Kidney epithelial cell (primary cell): ENCODE measurements around the gene NT5C3A. TPM values are rescaled to one million over a fixed set of nuclear protein-coding genes. Genes with fewer than 3 reads are reported as not detected.

Source experiments
- DNase-seq: peaks from one replicate; pipeline ENCODE4 v3.0.0-alpha.2; 2010; ENCODE audit warnings: low read depth
- H3K27me3 ChIP-seq: 2 replicates; pipeline ENCODE4 v1.6.0; 2011; ENCODE audit warnings: low read length; ENCODE audit not compliant: control insufficient read depth, insufficient read depth
- H3K36me3 ChIP-seq: 2 replicates; pipeline ENCODE4 v1.5.1; 2011; ENCODE audit warnings: low read length; ENCODE audit not compliant: control insufficient read depth, insufficient read depth
- H3K4me3 ChIP-seq: 2 replicates; pipeline ENCODE4 v1.5.1; 2011; ENCODE audit warnings: low read depth, mild to moderate bottlenecking, control low read depth, low read length
- CTCF ChIP-seq: IDR thresholded peaks from 2 replicates; pipeline ENCODE4 v1.5.1; 2011; ENCODE audit warnings: mild to moderate bottlenecking, moderate library complexity, low read length, control low read depth, inconsistent platforms; ENCODE audit not compliant: insufficient read depth, poor library complexity, severe bottlenecking
- total RNA-seq: library from RNA; depleted of rRNA; stranded (reverse); fragments of >200 nt; gene quantifications from 2 replicates; pipeline ENCODE4 v1.2.3, GENCODE V29; 2015

Gene NT5C3A
- total RNA-seq, 1 donor from 2014 or later, result 20.7 TPM

- no peak for TF ChIP-seq CTCF
- no peak for DNase-seq
- H3K27me3 ChIP-seq, result no peaks in the 10 kb centered on the region
- H3K4me3 ChIP-seq, result peak overlapping the region; percentile 75
- no peaks in the 10 kb centered on the region for H3K36me3 ChIP-seq
Observed at GRCh38 chr7:33061282-33061937, 1.2 kb downstream of the NT5C3A start.

GRCh38 chr7:33059635-33060034, 2.9 kb downstream of the NT5C3A start:
- Histone ChIP-seq H3K27me3 (no peaks in the 10 kb centered on the region), H3K36me3 (no peaks in the 10 kb centered on the region), H3K4me3 (no peak overlapping the region)
- TF ChIP-seq CTCF, result no peak
- no peak for DNase-seq

GRCh38 chr7:33055158-33055557, 7.4 kb downstream of the NT5C3A start:
- DNase-seq, result no peak
- Histone ChIP-seq H3K36me3 (no peaks in the 10 kb centered on the region), H3K4me3 (no peak overlapping the region), H3K27me3 (no peaks in the 10 kb centered on the region)
- TF ChIP-seq CTCF, result no peak

GRCh38 chr7:33054261-33054964, 8.2 kb downstream of the NT5C3A start:
- Histone ChIP-seq H3K27me3 (no peaks in the 10 kb centered on the region), H3K4me3 (no peak overlapping the region), H3K36me3 (no peaks in the 10 kb centered on the region)
- no peak for DNase-seq
- no peak for TF ChIP-seq CTCF

GRCh38 chr7:33053721-33054120, 8.9 kb downstream of the NT5C3A start:
- H3K27me3 ChIP-seq, result no peaks in the 10 kb centered on the region
- TF ChIP-seq CTCF, result no peak
- H3K4me3 ChIP-seq, result no peak overlapping the region
- no peak for DNase-seq
- H3K36me3 ChIP-seq, result no peaks in the 10 kb centered on the region
